Measurements from ENCODE around the gene NDUFB7.
A peak's percentile ranks its signal among the peaks of the same experiment; 100 is the strongest.

NDUFB7 gene

DNA sequence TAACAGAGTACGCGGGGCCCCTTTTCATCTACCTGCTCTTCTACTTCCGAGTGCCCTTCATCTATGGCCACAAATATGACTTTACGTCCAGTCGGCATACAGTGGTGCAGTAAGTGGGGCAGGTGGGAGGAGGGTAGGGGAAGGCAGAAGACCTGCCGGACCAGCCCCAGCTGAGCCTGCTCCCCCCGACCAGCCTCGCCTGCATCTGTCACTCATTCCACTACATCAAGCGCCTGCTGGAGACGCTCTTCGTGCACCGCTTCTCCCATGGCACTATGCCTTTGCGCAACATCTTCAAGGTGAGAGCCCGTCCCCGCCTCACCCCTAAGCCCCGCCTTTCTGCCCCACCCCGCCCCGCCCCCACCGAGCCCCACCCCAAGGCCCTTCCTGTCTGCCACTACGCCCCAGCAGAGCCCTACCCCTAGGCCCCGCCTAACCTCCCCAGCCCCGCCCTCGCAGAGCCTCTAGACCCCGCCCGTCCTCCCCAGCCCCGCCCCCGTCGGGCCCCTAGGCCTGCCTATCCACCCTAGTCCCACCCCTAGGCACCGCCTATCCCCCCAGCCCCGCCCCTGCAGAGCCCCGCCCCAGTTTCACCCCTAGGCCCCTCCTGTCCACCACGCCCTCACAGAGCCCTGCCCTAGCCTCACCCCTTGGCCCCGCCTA lies 7.7 kb downstream of the NDUFB7 start:
- H3K4me1 Mint-ChIP-seq (ENCODE audit: low read depth) = peaks cover 7% of the 10 kb centered on the region

DNA sequence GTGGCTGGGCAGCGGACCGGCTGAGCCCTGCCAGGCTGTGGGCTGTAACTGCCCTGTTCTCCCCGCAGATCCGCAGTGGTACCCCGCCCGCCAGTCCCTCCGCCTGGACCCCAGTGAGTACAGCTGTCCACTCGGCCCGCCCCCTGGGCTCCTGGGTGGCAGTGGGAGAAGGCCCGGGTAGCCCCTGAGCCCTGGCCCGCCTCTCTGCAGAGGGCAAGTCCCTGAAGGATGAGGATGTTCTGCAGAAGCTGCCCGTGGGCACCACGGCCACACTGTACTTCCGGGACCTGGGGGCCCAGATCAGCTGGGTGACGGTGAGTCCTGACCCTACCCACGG lies 8.3 kb downstream of the NDUFB7 start:
- Mint-ChIP-seq H3K4me3 (no peak overlapping the region), H3K4me1 (ENCODE audit: low read depth) (peaks cover 7% of the 10 kb centered on the region), H3K27ac (no peak overlapping the region), H3K9me3 (no peaks in the 10 kb centered on the region), H3K36me3 (ENCODE audit: low read depth) (peaks cover 6% of the 10 kb centered on the region), H3K27me3 (ENCODE audit: low read depth) (no peaks in the 10 kb centered on the region)

More for the DNA sequence above, 7.7 kb downstream of the NDUFB7 start:
- Mint-ChIP-seq H3K36me3 (ENCODE audit: low read depth) (peaks cover 6% of the 10 kb centered on the region), H3K27me3 (ENCODE audit: low read depth) (no peaks in the 10 kb centered on the region), H3K9me3 (no peaks in the 10 kb centered on the region), H3K4me3 (no peak overlapping the region), H3K27ac (no peak overlapping the region)

DNA sequence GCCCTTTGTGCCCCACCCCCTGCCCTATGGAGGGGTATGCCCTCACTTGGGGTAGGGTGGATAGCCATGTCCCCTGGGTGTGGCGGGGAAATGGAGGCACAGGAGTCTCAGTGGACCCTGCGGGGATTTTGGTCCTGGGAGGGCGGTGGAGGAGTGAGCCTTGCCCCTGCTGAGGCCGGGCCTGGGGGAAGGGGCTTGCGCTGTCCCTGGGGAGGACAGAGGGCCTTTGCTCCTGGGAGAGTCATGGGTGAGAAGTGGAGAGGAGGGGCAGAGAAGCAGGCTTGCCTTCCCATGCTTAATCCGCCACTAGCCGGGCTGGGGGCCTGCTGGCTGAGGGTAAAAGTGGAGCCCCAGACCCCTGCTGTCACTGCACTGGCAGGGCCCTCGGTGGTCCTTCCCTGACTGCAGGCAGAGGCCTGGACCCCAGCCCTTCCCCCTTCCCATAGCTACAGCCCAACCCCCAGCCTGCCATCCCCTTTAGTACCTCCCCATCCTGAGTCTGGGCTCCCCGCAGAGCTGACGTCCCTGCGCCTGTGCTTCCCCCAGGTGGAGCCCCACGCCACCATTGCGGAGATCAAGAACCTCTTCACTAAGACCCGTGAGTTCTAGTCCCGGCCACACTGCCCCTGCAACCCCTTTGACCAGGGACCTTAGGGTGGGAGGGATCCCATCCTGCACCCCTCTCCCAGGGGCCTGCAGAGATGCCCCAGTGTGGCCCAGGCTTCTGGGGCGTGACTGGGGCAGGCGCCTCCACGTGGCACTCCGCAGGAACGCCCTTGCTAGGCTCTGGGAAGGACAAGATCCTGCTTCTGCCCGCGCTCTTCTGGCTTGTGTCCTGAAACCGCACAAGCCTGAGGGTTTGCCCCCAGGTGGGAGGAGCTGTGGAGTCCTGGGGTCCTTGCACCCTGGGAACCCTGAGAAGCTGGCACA lies 8.9 kb downstream of the NDUFB7 start:
- H3K36me3 Mint-ChIP-seq (ENCODE audit: low read depth) = peaks cover 6% of the 10 kb centered on the region
- H3K27me3 Mint-ChIP-seq (ENCODE audit: low read depth) = no peaks in the 10 kb centered on the region
- no peaks in the 10 kb centered on the region for H3K9me3 Mint-ChIP-seq
- peaks cover 3% of the 10 kb centered on the region for H3K4me1 Mint-ChIP-seq (ENCODE audit: low read depth)
- H3K4me3 Mint-ChIP-seq = no peak overlapping the region
- H3K27ac Mint-ChIP-seq = no peak overlapping the region

DNA sequence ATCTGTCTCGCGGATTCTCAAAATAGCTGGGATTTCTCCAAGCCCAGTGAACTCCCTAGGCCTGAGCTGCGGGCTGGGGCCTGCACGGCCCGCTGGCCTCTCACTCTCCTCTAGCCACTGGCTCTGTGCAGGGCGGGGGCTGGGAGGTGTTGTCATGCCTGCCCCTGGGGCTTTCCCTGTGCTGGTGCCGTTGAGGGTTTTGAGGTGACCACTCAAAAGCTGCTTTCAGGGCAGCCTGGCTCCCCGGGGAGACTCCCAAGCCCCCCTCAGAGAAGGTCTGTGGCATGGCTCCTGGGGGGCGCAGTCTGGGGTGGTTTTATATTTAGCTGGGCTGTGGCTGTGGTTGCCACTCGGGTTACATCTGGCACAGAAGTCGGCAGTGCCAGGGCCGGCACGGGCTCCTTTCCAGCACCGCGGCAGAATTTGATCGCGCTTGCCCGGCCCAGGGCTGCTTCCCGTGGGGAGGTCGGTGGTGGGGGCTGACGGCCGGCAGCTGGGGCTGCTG lies 10.0 kb downstream of the NDUFB7 start:
- H3K27ac Mint-ChIP-seq = no peak overlapping the region
- no peak overlapping the region for H3K4me3 Mint-ChIP-seq
- peaks cover 3% of the 10 kb centered on the region for H3K4me1 Mint-ChIP-seq (ENCODE audit: low read depth)
- H3K27me3 Mint-ChIP-seq (ENCODE audit: low read depth) = no peaks in the 10 kb centered on the region
- H3K36me3 Mint-ChIP-seq (ENCODE audit: low read depth) = peaks cover 4% of the 10 kb centered on the region
- no peaks in the 10 kb centered on the region for H3K9me3 Mint-ChIP-seq

GRCh38 chr19:14561249-14561648 lies 10.6 kb downstream of the NDUFB7 start:
- Mint-ChIP-seq H3K9me3 (no peaks in the 10 kb centered on the region), H3K4me1 (ENCODE audit: low read depth) (peaks cover 8% of the 10 kb centered on the region), H3K27me3 (ENCODE audit: low read depth) (no peaks in the 10 kb centered on the region), H3K36me3 (ENCODE audit: low read depth) (peaks cover 4% of the 10 kb centered on the region), H3K27ac (no peak overlapping the region), H3K4me3 (no peak overlapping the region)

- Mint-ChIP-seq H3K27ac (no peak overlapping the region), H3K36me3 (ENCODE audit: low read depth) (peaks cover 4% of the 10 kb centered on the region), H3K4me3 (no peak overlapping the region), H3K4me1 (ENCODE audit: low read depth) (peaks cover 11% of the 10 kb centered on the region), H3K9me3 (no peaks in the 10 kb centered on the region), H3K27me3 (ENCODE audit: low read depth) (no peaks in the 10 kb centered on the region)
These were observed 11.1 kb downstream of the NDUFB7 start for GRCh38 chr19:14560776-14561108.

DNA sequence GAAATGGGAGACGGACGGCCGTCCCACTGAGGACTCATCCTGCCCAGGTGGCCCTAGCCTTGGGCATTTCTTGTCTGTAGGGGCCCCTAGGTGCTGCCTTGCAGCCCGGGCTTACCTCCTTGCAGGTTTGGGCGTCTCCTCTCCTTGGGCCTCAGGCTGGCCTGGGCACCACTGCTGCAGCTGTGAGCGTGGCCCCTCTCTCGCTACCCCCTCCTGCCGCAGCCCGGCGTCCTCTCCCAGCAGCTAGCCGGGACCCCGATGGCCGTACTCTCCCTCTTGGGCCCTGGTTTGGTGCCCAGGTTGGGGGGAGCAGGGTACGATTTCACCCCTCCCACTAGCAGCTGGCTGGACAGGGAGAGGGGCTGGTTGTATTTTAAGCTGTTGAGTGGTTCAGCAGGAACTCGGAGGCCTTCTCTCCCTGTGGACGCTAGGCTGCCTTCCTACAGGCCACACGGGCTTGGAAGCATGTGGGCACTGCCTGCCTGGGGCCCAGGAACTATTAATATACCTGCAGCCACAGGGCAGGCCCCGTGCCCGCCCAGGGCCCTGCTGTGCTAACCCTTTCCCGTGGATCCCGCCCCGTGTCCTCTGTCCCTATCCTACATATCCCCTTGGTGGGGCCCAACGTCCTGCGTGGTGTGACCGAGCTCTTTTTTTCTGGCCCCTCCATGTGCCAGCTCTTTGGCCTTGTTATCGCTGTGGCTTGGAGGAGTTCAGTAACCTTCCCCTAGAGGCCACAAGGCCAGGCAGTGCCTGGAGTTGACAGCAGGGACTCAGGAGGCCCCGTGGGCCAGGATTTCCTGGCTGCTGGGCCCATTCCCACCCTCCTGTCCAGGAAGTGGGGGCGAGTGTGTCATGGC lies 11.7 kb downstream of the NDUFB7 start:
- Mint-ChIP-seq H3K27me3 (ENCODE audit: low read depth) (no peaks in the 10 kb centered on the region), H3K4me1 (ENCODE audit: low read depth) (peaks cover 11% of the 10 kb centered on the region), H3K27ac (peak overlapping the region; percentile 41), H3K36me3 (ENCODE audit: low read depth) (peaks cover 4% of the 10 kb centered on the region), H3K4me3 (no peak overlapping the region), H3K9me3 (no peaks in the 10 kb centered on the region)

- peaks cover 2% of the 10 kb centered on the region for H3K36me3 Mint-ChIP-seq (ENCODE audit: low read depth)
- H3K27ac Mint-ChIP-seq = no peak overlapping the region
- peaks cover 14% of the 10 kb centered on the region for H3K4me1 Mint-ChIP-seq (ENCODE audit: low read depth)
- no peaks in the 10 kb centered on the region for H3K9me3 Mint-ChIP-seq
- H3K27me3 Mint-ChIP-seq (ENCODE audit: low read depth) = no peaks in the 10 kb centered on the region
- H3K4me3 Mint-ChIP-seq = no peak overlapping the region
These were observed 13.3 kb downstream of the NDUFB7 start for GRCh38 chr19:14558370-14559066.

GRCh38 chr19:14556662-14557188 lies 15.1 kb downstream of the NDUFB7 start:
- Mint-ChIP-seq H3K27me3 (ENCODE audit: low read depth) (no peaks in the 10 kb centered on the region), H3K9me3 (no peaks in the 10 kb centered on the region), H3K4me3 (no peak overlapping the region), H3K27ac (no peak overlapping the region), H3K36me3 (ENCODE audit: low read depth) (peaks cover 2% of the 10 kb centered on the region), H3K4me1 (ENCODE audit: low read depth) (peaks cover 18% of the 10 kb centered on the region)

DNA sequence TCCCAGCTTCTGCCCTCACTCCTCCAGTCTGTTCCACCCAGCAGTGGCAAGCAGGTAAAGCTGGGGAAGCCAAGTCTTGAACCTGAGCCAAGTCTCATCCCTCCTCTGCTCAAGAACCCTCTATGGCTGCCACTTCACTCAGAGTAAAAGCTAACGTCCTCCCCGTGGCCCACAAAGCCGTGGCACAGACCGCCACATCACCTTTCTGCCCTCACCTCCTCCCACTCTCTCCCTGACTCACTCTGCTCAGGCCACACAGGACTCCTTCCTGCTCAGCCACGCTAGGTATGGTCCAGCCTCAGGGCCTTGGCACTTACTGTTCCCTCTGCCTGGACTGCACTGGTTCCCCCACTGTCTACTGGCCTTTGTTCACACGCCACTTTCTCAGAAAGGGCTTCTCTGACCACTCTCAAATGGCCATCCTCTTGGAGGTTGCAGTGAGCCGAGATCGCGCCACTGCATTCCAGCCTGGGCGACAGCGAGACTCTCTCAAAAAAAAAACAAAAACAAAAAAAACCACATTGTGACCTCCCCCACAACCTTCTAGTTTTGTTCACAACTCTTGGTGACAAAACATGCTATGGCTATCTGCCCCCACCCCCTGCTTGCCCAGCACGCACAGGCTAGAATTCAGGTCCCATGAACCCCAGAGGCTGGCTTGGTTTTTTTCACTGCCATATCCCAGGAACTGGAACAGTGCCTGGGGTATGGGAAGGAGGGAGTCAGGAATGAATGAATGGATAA lies 15.8 kb downstream of the NDUFB7 start:
- H3K4me3 Mint-ChIP-seq = no peak overlapping the region
- no peaks in the 10 kb centered on the region for H3K27me3 Mint-ChIP-seq (ENCODE audit: low read depth)
- no peaks in the 10 kb centered on the region for H3K9me3 Mint-ChIP-seq
- peak overlapping the region; percentile 23 for H3K27ac Mint-ChIP-seq
- H3K4me1 Mint-ChIP-seq (ENCODE audit: low read depth) = peaks cover 23% of the 10 kb centered on the region
- peaks cover 2% of the 10 kb centered on the region for H3K36me3 Mint-ChIP-seq (ENCODE audit: low read depth)

GRCh38 chr19:14554382-14554812 lies 17.5 kb downstream of the NDUFB7 start:
- Mint-ChIP-seq H3K4me3 (no peak overlapping the region), H3K27ac (peak overlapping the region; percentile 49), H3K36me3 (ENCODE audit: low read depth) (peaks cover 6% of the 10 kb centered on the region), H3K9me3 (no peaks in the 10 kb centered on the region), H3K27me3 (ENCODE audit: low read depth) (no peaks in the 10 kb centered on the region), H3K4me1 (ENCODE audit: low read depth) (peaks cover 32% of the 10 kb centered on the region)

DNA sequence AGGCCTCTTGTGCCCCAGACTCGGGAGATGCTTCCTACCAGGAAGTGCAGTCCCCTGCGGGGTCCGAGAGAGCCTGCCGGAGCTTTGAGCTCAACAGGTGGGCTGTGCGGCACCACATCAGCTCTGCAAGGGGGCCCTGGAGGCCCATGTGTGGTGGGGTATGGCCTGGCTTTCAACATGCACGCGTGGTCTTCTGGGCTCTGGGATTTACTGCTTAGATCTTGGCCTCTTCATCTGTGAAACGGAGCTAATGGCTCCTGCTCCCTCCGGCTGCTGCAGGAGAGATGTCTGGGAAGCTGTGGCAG lies 18.0 kb downstream of the NDUFB7 start:
- Mint-ChIP-seq H3K4me1 (ENCODE audit: low read depth) (peaks cover 32% of the 10 kb centered on the region), H3K36me3 (ENCODE audit: low read depth) (peaks cover 6% of the 10 kb centered on the region), H3K9me3 (no peaks in the 10 kb centered on the region), H3K4me3 (no peak overlapping the region), H3K27me3 (ENCODE audit: low read depth) (no peaks in the 10 kb centered on the region), H3K27ac (no peak overlapping the region)

DNA sequence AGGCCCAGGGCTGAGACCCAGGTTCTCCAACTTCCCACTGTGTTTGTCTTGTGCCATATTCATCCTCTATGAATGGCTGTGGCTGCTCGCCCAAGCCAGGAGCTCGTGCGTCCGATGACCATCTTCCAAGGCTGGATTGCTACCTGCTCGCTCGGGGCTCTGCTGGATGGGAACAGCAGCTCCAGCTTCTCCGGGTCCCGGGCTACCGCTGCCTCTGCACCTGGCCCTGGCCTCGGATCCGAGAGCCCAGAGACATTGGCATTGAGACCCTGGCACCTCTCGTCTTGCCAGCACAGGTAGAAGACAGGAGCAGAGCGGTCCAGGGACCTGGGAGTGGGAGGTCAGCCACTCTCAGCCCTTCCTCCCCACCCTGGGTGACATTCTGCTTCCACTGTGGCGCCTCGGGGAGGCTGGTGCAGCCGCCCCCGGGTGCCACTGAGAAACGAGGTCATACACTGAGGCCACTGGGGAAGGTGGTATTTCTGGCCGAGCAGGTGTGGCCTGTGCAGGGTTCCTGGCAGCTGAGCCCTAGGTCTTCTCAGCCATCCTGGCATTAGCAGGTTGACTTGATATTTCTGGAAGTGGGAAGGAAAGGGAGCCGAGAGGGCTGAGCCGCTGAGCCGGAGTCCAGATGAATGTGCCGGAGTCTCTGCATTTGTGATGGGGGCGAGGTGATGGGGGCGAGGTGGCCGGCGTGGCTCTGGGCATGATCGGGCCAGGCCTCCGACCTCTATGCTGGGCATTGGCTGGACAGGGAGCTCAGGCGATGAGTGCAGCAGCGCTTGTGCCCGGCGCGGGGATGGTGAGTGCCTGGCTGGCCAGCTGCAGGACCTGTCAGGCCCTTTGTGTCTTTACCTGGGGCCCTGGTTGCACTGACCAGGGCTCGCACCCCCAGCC lies 18.6 kb downstream of the NDUFB7 start:
- no peak overlapping the region for H3K27ac Mint-ChIP-seq
- peaks cover 6% of the 10 kb centered on the region for H3K36me3 Mint-ChIP-seq (ENCODE audit: low read depth)
- H3K4me1 Mint-ChIP-seq (ENCODE audit: low read depth) = peaks cover 32% of the 10 kb centered on the region
- H3K4me3 Mint-ChIP-seq = no peak overlapping the region
- no peaks in the 10 kb centered on the region for H3K27me3 Mint-ChIP-seq (ENCODE audit: low read depth)
- H3K9me3 Mint-ChIP-seq = no peaks in the 10 kb centered on the region
